Testis (tissue), 3 donors: ENCODE results near the gene WDR4. TPM values are rescaled to one million over a fixed set of nuclear protein-coding genes. Genes with fewer than 3 reads are reported as not detected.
"Not testable (repeated sequence)": the region's sequence is repeated elsewhere in the genome, so short reads cannot be mapped to it uniquely, and the experiment has no call there.

ENCODE experiments used
- DNase-seq: peaks from one replicate; pipeline ENCODE4 v3.0.0-alpha.2; 2019
- H3K27ac ChIP-seq, 2 donors: fragments of 200-600 bp; sonication (generic); one replicate each; pipeline ENCODE4 v1.5.1; 2019
- H3K27me3 ChIP-seq: fragments of 200-600 bp; sonication (generic); one replicate; pipeline ENCODE4 v1.5.1; 2019
- H3K36me3 ChIP-seq: fragments of 200-600 bp; sonication (generic); one replicate; pipeline ENCODE4 v1.5.1; 2017; ENCODE audit warnings: low read depth; ENCODE audit errors: missing control alignments
- H3K4me1 ChIP-seq: fragments of 200-600 bp; sonication (generic); one replicate; pipeline ENCODE4 v1.5.1; 2019
- H3K4me3 ChIP-seq, 2 donors: fragments of 200-600 bp; sonication (generic); one replicate each; pipeline ENCODE4 v1.5.1; 2017 to 2019
- H3K9me3 ChIP-seq: fragments of 200-600 bp; sonication (generic); one replicate; pipeline ENCODE4 v1.5.1; 2017
- CTCF ChIP-seq, 3 experiments: fragments of 450-650 bp in 2 of 3; fragments of 200-600 bp in 1 of 3; sonication (generic) in 1 of 3; IDR thresholded peaks; one replicate each; pipeline ENCODE4 v1.5.1; 2016 to 2019; ENCODE audit warnings: antibody characterized with exemption in 3 of 3, mild to moderate bottlenecking in 2 of 3, moderate library complexity in 1 of 3
- POLR2A ChIP-seq: fragments of 450-650 bp; IDR thresholded peaks from one replicate; pipeline ENCODE4 v1.6.1; 2017; ENCODE audit warnings: antibody characterized with exemption, mild to moderate bottlenecking, moderate library complexity
- WGBS, 2 donors: methylation state at CpG; one replicate each; pipeline ENCODE4 v1.1.5; 2018; 5-methylcytosine and 5-hydroxymethylcytosine counted together
- intact Hi-C: fragments of 100-400 bp; cut with DNase I; formaldehyde crosslinking; loops from one replicate; pipeline ENCODE4 v1.15.1; 2023; ENCODE audit warnings: low total_unique reads
- polyA plus RNA-seq: library from polyadenylated mRNA; stranded (reverse); fragments of 350-450 nt; fragmentation: Illumina TruSeq; extraction: RNeasy Lipid Tissue Mini Kit (QIAGEN cat#74804); gene quantifications from one replicate; pipeline ENCODE4 v1.2.3, GENCODE V29; 2014; ENCODE audit warnings: low read depth, low replicate concordance; ENCODE audit not compliant: insufficient read depth
- total RNA-seq, 2 donors: library from RNA; depleted of rRNA; stranded (reverse); fragments of >200 nt; gene quantifications; one replicate each; pipeline ENCODE4 v1.2.3, GENCODE V29; 2016

Gene WDR4
- total and polyA plus RNA-seq, 3 donors from 2014 or later, result 14.2 to 24.9 (median 24.8) TPM

GRCh38 chr21:42923553-42924432 is 44.5 kb upstream of the WDR4 start:
- intact Hi-C loops, result no loop called here
- H3K4me3 ChIP-seq, result no peak overlapping the region
- 16 to 21% methylated on average over 18 of the region's 18 CpGs for WGBS, 2 donors

GRCh38 chr21:42922918-42923317 is 43.6 kb upstream of the WDR4 start:
- Histone ChIP-seq H3K9me3 (no peaks in the 10 kb centered on the region), H3K4me3 (peak overlapping the region in 1 of 2 donors; percentile 23), H3K27ac (no peak overlapping the region), H3K36me3 (no peaks in the 10 kb centered on the region), H3K4me1 (peaks cover 2% of the 10 kb centered on the region), H3K27me3 (no peaks in the 10 kb centered on the region)
- TF ChIP-seq POLR2A (no peak), CTCF (IDR thresholded peaks at IDR 0.05) (no peak)
- DNase-seq, result no peak
- intact Hi-C loops, result no loop called here
- WGBS, 2 donors, result 54 to 85% methylated on average over 6 to 18 of the region's 18 CpGs

More at GRCh38 chr21:42923553-42924432, 44.5 kb upstream of the WDR4 start:
- Histone ChIP-seq H3K4me1 (peaks cover 2% of the 10 kb centered on the region), H3K27me3 (no peaks in the 10 kb centered on the region), H3K9me3 (no peaks in the 10 kb centered on the region), H3K27ac (no peak overlapping the region), H3K36me3 (no peaks in the 10 kb centered on the region)
- no peak for TF ChIP-seq POLR2A
- peak; percentile 67 to 88 (median 73) for TF ChIP-seq CTCF (IDR thresholded peaks at IDR 0.05)
- DNase-seq, result peak; percentile 88

- Histone ChIP-seq H3K4me1 (peaks cover 2% of the 10 kb centered on the region), H3K4me3 (no peak overlapping the region), H3K9me3 (no peaks in the 10 kb centered on the region), H3K27ac (no peak overlapping the region), H3K27me3 (no peaks in the 10 kb centered on the region), H3K36me3 (no peaks in the 10 kb centered on the region)
- no peak for DNase-seq
- 70 to 72% methylated on average over 4 of the region's 4 CpGs for WGBS, 2 donors
- TF ChIP-seq POLR2A, result no peak
- no peak for TF ChIP-seq CTCF (IDR thresholded peaks at IDR 0.05)
- intact Hi-C loops, result no loop called here
These were observed 42.6 kb upstream of the WDR4 start for GRCh38 chr21:42921927-42922326.

GRCh38 chr21:42918291-42918690 is 39.0 kb upstream of the WDR4 start:
- WGBS, 2 donors, result 87 to 95% methylated on average over 6 of the region's 6 CpGs
- Histone ChIP-seq H3K27ac (no peak overlapping the region), H3K27me3 (no peaks in the 10 kb centered on the region), H3K4me3 (no peak overlapping the region), H3K36me3 (no peaks in the 10 kb centered on the region), H3K9me3 (no peaks in the 10 kb centered on the region), H3K4me1 (no peaks in the 10 kb centered on the region)
- DNase-seq, result no peak
- intact Hi-C loops, result no loop called here
- TF ChIP-seq CTCF (IDR thresholded peaks at IDR 0.05) (no peak), POLR2A (no peak)

GRCh38 chr21:42913476-42913875 is 34.1 kb upstream of the WDR4 start:
- Histone ChIP-seq H3K27ac (no peak overlapping the region), H3K36me3 (no peaks in the 10 kb centered on the region), H3K4me1 (no peaks in the 10 kb centered on the region), H3K4me3 (no peak overlapping the region), H3K9me3 (no peaks in the 10 kb centered on the region), H3K27me3 (no peaks in the 10 kb centered on the region)
- WGBS, 2 donors, result 75 to 84% methylated on average over 4 to 7 of the region's 7 CpGs
- no peak for DNase-seq
- intact Hi-C loops, result no loop called here
- TF ChIP-seq POLR2A (no peak), CTCF (IDR thresholded peaks at IDR 0.05) (no peak)

- H3K4me1 ChIP-seq, intact Hi-C loops, H3K36me3 ChIP-seq, H3K27ac ChIP-seq, DNase-seq, H3K27me3 ChIP-seq, H3K4me3 ChIP-seq, H3K9me3 ChIP-seq: not testable (repeated sequence)
- WGBS, 2 donors, result 90 to 93% methylated on average over 6 of the region's 6 CpGs
These were observed 32.6 kb upstream of the WDR4 start for GRCh38 chr21:42911920-42912319.

- H3K36me3 ChIP-seq, H3K4me3 ChIP-seq, intact Hi-C loops, H3K27ac ChIP-seq, DNase-seq, H3K9me3 ChIP-seq, H3K27me3 ChIP-seq, H3K4me1 ChIP-seq: not testable (repeated sequence)
- 89 to 92% methylated on average over 9 of the region's 9 CpGs for WGBS, 2 donors
These were observed 29.1 kb upstream of the WDR4 start for GRCh38 chr21:42908484-42908883.
